ENCODE data around the gene CLPX.
"Not testable (repeated sequence)": the region's sequence is repeated elsewhere in the genome, so short reads cannot be mapped to it uniquely, and the experiment has no call there.

CLPX gene

DNA sequence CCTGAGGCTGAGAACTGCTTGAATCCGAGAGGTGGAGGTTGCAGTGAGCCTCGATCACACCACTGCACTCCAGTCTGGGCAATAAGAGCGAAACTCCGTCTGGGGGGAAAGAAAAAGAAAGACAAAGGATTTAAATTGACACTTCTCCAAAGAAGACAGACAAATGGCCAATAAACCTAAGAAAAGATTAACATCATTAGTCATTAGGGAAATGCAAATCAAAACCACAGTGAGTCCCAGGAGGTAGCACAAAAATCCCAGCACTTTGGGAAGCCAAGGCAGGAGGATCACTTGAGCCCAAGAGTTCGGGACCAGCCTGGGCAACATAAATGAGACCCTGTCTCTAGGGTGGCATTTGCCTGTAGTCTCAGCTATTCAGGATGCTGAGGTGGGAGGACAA, 12.6 kb downstream of the CLPX start:
- H3K27ac ChIP-seq, result no peak overlapping the region
- no peak overlapping the region for H3K4me3 ChIP-seq
- no peak for DNase-seq (ENCODE audit: low read depth, low spot score)
- H3K9ac ChIP-seq (ENCODE audit: insufficient read length), result no peak overlapping the region
- H3K36me3 ChIP-seq (ENCODE audit: insufficient read depth, low read length), result peaks cover 64% of the 10 kb centered on the region
- H3K9me3 ChIP-seq (ENCODE audit: low read depth, low read length), result no peaks in the 10 kb centered on the region
- no peak for TF ChIP-seq FOXP2 (optimal IDR thresholded peaks at IDR 0.05; ENCODE audit: control extremely low read depth, extremely low read length, insufficient read depth)
- TF ChIP-seq EZH2 (IDR thresholded peaks at IDR 0.05), result no peak
- TF ChIP-seq POLR2AphosphoS5 (IDR thresholded peaks at IDR 0.05; ENCODE audit: borderline replicate concordance, low read depth, low read length), result no peak

- Histone ChIP-seq H3K9me3 (ENCODE audit: low read depth, low read length) (no peaks in the 10 kb centered on the region), H3K9ac (ENCODE audit: insufficient read length) (no peak overlapping the region), H3K36me3 (ENCODE audit: insufficient read depth, low read length) (peaks cover 61% of the 10 kb centered on the region), H3K4me3 (no peak overlapping the region), H3K27ac (no peak overlapping the region)
- TF ChIP-seq POLR2AphosphoS5 (IDR thresholded peaks at IDR 0.05; ENCODE audit: borderline replicate concordance, low read depth, low read length) (no peak), EZH2 (IDR thresholded peaks at IDR 0.05) (no peak), FOXP2 (optimal IDR thresholded peaks at IDR 0.05; ENCODE audit: control extremely low read depth, extremely low read length, insufficient read depth) (no peak)
- DNase-seq (ENCODE audit: low read depth, low spot score), result no peak
These were observed 13.7 kb downstream of the CLPX start for GRCh38 chr15:65171428-65171827.

DNA sequence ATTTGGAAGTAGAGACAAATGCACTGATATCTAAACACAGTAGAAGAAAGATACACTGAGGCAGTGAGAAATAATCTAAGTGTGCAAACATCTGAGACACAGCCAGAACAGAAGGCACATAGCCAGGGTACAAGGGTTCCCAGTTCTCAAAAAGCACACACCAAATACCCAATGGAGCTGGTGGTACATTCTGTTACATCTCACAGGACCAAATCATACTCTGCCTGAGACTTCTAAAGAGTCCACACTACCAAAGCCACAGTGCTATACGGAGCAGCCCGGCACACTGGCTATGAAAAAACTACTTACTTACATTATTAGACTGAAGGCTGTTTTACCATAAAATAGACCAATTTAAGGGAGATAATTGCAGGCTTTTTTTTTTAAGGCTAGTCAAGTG, 19.3 kb downstream of the CLPX start:
- no peak overlapping the region for H3K4me3 ChIP-seq
- H3K9me3 ChIP-seq (ENCODE audit: low read depth, low read length), result no peaks in the 10 kb centered on the region
- H3K27ac ChIP-seq, result 0 out of 2 replicates have a peak overlapping the region, but pooled peaks have one; percentile 65
- no peak for DNase-seq (ENCODE audit: low read depth, low spot score)
- H3K9ac ChIP-seq (ENCODE audit: insufficient read length), result no peak overlapping the region
- peaks cover 39% of the 10 kb centered on the region for H3K36me3 ChIP-seq (ENCODE audit: insufficient read depth, low read length)
- no peak for TF ChIP-seq POLR2AphosphoS5 (IDR thresholded peaks at IDR 0.05; ENCODE audit: borderline replicate concordance, low read depth, low read length)

DNA sequence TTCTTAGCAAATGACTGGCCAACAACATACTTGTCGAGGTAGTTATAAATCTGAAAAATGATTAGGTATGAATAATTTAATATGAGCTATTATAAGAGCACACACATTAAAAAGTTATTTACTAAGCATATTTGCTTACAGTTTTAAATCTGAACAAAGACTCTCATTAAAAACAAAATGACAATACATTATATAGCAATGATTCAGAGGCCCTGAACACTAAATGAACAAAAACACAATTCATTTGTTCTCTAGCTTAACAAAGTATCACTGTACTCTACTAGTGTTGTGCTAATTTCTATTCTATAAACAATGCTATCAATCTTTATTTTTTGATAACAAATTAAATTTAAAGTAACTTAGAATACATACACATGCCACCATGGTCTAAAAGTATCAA, 21.0 kb downstream of the CLPX start:
- DNase-seq (ENCODE audit: low read depth, low spot score), result no peak
- Histone ChIP-seq H3K4me3 (no peak overlapping the region), H3K27ac (no peak overlapping the region)

GRCh38 chr15:65163041-65163440, 22.1 kb downstream of the CLPX start:
- Histone ChIP-seq H3K9ac (ENCODE audit: insufficient read length) (no peak overlapping the region), H3K36me3 (ENCODE audit: insufficient read depth, low read length) (peaks cover 40% of the 10 kb centered on the region), H3K4me3 (no peak overlapping the region), H3K27ac (no peak overlapping the region), H3K9me3 (ENCODE audit: low read depth, low read length) (no peaks in the 10 kb centered on the region)
- no peak for DNase-seq (ENCODE audit: low read depth, low spot score)
- TF ChIP-seq FOXP2 (optimal IDR thresholded peaks at IDR 0.05; ENCODE audit: control extremely low read depth, extremely low read length, insufficient read depth) (no peak), POLR2AphosphoS5 (IDR thresholded peaks at IDR 0.05; ENCODE audit: borderline replicate concordance, low read depth, low read length) (no peak), EZH2 (IDR thresholded peaks at IDR 0.05) (no peak)

More for the DNA sequence above, 21.0 kb downstream of the CLPX start:
- Histone ChIP-seq H3K9ac (ENCODE audit: insufficient read length) (no peak overlapping the region), H3K9me3 (ENCODE audit: low read depth, low read length) (no peaks in the 10 kb centered on the region), H3K36me3 (ENCODE audit: insufficient read depth, low read length) (peaks cover 30% of the 10 kb centered on the region)
- TF ChIP-seq EZH2 (IDR thresholded peaks at IDR 0.05), result no peak
- TF ChIP-seq FOXP2 (optimal IDR thresholded peaks at IDR 0.05; ENCODE audit: control extremely low read depth, extremely low read length, insufficient read depth), result no peak

DNA sequence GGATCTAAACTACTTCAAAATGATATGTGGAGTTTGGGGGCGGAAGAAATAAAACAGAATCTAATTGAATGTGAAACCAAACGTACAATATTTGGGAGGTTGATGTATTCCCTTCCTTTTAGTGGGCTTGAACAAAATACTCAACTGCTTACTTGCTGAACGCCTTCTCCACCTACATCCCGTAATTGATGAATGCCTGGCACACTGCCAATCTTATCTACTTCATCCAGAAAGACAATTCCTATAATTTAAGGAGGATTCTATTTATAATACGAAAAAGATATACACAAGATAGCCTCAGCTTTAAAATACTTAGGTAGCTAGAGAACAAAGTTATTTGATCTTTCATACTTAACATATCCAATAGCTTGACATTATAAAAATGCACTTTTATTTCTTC, 28.4 kb downstream of the CLPX start:
- no peak for DNase-seq (ENCODE audit: low read depth, low spot score)
- peaks cover 69% of the 10 kb centered on the region for H3K36me3 ChIP-seq (ENCODE audit: insufficient read depth, low read length)
- H3K9me3 ChIP-seq (ENCODE audit: low read depth, low read length), result no peaks in the 10 kb centered on the region
- H3K4me3 ChIP-seq, result no peak overlapping the region
- no peak overlapping the region for H3K9ac ChIP-seq (ENCODE audit: insufficient read length)
- TF ChIP-seq FOXP2 (optimal IDR thresholded peaks at IDR 0.05; ENCODE audit: control extremely low read depth, extremely low read length, insufficient read depth), result no peak
- TF ChIP-seq POLR2AphosphoS5 (IDR thresholded peaks at IDR 0.05; ENCODE audit: borderline replicate concordance, low read depth, low read length), result no peak
- no peak for TF ChIP-seq EZH2 (IDR thresholded peaks at IDR 0.05)
- H3K27ac ChIP-seq, result no peak overlapping the region

DNA sequence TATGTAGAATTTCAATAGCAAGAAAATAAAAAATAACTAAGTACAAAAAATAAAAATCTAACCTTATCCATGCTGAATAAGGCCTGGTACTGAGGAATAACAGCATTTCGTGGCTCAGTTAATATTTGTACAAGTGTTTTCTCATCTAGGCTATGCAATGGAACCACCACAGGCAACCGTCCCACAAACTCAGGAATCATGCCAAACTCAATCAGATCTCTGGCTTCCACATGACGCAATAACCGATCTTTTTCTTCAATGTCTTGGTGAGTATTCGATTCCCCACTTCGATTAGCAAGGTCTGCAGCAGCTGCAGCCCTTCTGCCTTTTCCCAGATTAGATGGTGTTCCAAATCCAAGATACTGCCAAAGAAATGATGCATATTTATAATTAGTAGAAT, 30.4 kb downstream of the CLPX start:
- DNase-seq (ENCODE audit: low read depth, low spot score), result no peak
- TF ChIP-seq POLR2AphosphoS5 (IDR thresholded peaks at IDR 0.05; ENCODE audit: borderline replicate concordance, low read depth, low read length), result no peak
- no peak for TF ChIP-seq EZH2 (IDR thresholded peaks at IDR 0.05)
- TF ChIP-seq FOXP2 (optimal IDR thresholded peaks at IDR 0.05; ENCODE audit: control extremely low read depth, extremely low read length, insufficient read depth), result no peak
- Histone ChIP-seq H3K27ac (no peak overlapping the region), H3K4me3 (no peak overlapping the region), H3K36me3 (ENCODE audit: insufficient read depth, low read length) (peaks cover 81% of the 10 kb centered on the region), H3K9me3 (ENCODE audit: low read depth, low read length) (no peaks in the 10 kb centered on the region), H3K9ac (ENCODE audit: insufficient read length) (no peak overlapping the region)

GRCh38 chr15:65147902-65148301, 37.2 kb downstream of the CLPX start:
- no peak overlapping the region for H3K9ac ChIP-seq (ENCODE audit: insufficient read length)
- DNase-seq (ENCODE audit: low read depth, low spot score), result no peak
- no peaks in the 10 kb centered on the region for H3K9me3 ChIP-seq (ENCODE audit: low read depth, low read length)
- H3K27ac ChIP-seq, result no peak overlapping the region
- no peak overlapping the region for H3K4me3 ChIP-seq
- H3K36me3 ChIP-seq (ENCODE audit: insufficient read depth, low read length), result peaks cover 40% of the 10 kb centered on the region
- TF ChIP-seq POLR2AphosphoS5 (IDR thresholded peaks at IDR 0.05; ENCODE audit: borderline replicate concordance, low read depth, low read length) (no peak), EZH2 (IDR thresholded peaks at IDR 0.05) (no peak), FOXP2 (optimal IDR thresholded peaks at IDR 0.05; ENCODE audit: control extremely low read depth, extremely low read length, insufficient read depth) (no peak)

DNA sequence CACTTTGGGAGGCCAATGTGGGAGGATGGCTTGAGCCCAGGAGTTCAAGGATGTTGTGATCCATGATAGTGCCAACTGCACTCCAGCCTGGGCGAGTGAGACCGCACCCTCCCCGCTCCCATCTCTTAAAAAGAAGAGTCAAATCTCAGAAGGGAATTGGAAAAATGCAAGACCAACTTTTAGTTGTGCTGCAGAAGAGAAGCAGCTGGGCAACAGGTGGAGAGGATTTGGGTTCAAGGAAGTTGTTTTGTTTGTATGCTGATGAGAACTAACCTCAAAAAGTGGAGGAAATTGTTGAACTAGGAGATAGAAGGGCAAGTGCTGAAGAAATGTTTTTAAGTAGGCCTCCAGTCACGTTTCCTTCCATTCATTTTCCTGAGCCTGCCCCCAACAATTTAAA, 38.7 kb downstream of the CLPX start:
- no peaks in the 10 kb centered on the region for H3K9me3 ChIP-seq (ENCODE audit: low read depth, low read length)
- H3K9ac ChIP-seq (ENCODE audit: insufficient read length), result no peak overlapping the region
- no peak overlapping the region for H3K4me3 ChIP-seq
- H3K27ac ChIP-seq, result no peak overlapping the region
- peaks cover 32% of the 10 kb centered on the region for H3K36me3 ChIP-seq (ENCODE audit: insufficient read depth, low read length)
- no peak for TF ChIP-seq EZH2 (IDR thresholded peaks at IDR 0.05)
- no peak for TF ChIP-seq FOXP2 (optimal IDR thresholded peaks at IDR 0.05; ENCODE audit: control extremely low read depth, extremely low read length, insufficient read depth)
- no peak for TF ChIP-seq POLR2AphosphoS5 (IDR thresholded peaks at IDR 0.05; ENCODE audit: borderline replicate concordance, low read depth, low read length)
- DNase-seq (ENCODE audit: low read depth, low spot score), result no peak

DNA sequence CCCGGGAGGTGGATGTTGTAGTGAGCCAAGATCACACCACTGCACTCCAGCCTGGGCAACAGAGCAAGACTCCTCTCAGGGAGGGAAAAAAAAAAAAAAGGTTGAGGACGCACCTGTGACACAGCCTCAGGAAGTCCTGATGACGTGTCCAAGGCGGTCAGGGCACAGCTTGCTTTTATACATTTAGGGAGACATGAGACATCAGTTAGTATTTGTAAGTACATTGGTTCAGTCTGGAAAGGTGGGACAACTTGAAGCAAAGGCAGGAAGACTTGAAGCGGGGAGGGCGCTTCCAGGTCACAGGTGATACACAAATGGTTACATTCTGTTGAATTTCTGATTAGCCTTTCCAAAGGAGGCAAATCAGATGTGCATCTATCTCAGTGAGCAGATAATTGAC, 46.5 kb downstream of the CLPX start:
- not testable (repeated sequence) for H3K36me3 ChIP-seq (ENCODE audit: insufficient read depth, low read length); H3K9ac ChIP-seq (ENCODE audit: insufficient read length); H3K9me3 ChIP-seq (ENCODE audit: low read depth, low read length); H3K27ac ChIP-seq; DNase-seq (ENCODE audit: low read depth, low spot score); H3K4me3 ChIP-seq

- not testable (repeated sequence) for H3K36me3 ChIP-seq (ENCODE audit: insufficient read depth, low read length); H3K9me3 ChIP-seq (ENCODE audit: low read depth, low read length); H3K9ac ChIP-seq (ENCODE audit: insufficient read length); H3K4me3 ChIP-seq; DNase-seq (ENCODE audit: low read depth, low spot score); H3K27ac ChIP-seq
These were observed 47.2 kb downstream of the CLPX start for GRCh38 chr15:65137893-65138292.

DNA sequence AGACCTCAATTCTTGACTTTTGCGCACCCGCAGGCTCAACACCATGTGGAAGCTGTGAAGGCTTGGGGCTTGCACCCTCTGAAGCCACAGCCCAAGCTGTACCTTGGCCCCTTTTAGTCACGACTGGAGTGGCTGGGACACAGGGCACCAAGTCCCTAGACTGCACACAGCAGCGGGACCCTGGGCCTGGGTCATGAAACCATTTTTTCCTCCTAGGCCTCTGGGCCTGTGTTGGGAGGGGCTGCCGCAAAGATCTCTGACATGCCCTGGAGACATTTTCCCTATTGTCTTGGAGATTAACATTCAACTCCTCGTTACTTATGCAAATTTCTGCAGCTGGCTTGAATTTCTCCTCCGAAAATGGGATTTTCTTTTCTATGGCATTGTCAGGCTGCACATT, 48.1 kb downstream of the CLPX start:
- not testable (repeated sequence) for DNase-seq (ENCODE audit: low read depth, low spot score); H3K9me3 ChIP-seq (ENCODE audit: low read depth, low read length); H3K4me3 ChIP-seq; H3K9ac ChIP-seq (ENCODE audit: insufficient read length); H3K27ac ChIP-seq; H3K36me3 ChIP-seq (ENCODE audit: insufficient read depth, low read length)

Measured in SK-N-MC (cell line).